Kidney glomerular epithelial cell (primary cell): ENCODE measurements around the gene IL1A.
"Not testable (repeated sequence)": the region's sequence is repeated elsewhere in the genome, so short reads cannot be mapped to it uniquely, and the experiment has no call there.

Experiments
- DNase-seq: peaks from one replicate; lab custom pipeline; 2025; lab: John Stamatoyannopoulos, UW

The IL1A gene

GRCh38 chr2:112784199-112785189 lies at the start of gene IL1A:
Gene IL1A, minus strand, starts transcription at chr2:112784493. Its CDS starts 723 bp downstream, at chr2:112783770.
- peak; percentile 27 for DNase-seq

DNA sequence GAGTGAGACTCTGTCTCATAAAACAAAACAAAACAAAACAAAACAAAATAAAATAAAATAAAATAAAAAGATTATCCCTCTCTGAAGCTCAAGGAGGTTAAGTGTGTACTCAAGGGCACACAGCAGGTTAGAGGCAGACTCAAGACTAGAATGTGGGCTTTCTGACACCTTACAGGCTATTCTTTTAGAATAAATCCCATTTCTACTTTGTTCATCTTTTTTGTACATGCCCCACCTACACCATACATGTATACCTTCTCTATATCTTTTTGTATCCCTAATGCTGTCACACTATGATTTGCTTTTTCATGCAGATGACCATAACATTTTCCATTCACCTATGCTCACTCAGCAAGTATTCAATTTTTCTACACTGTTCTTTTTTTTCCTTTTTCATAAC lies 49.7 kb upstream of the IL1A start:
- DNase-seq, result no peak

GRCh38 chr2:112833639-112833931 lies 49.3 kb upstream of the IL1A start:
- not testable (repeated sequence) for DNase-seq

GRCh38 chr2:112832841-112833638 lies 48.7 kb upstream of the IL1A start:
- DNase-seq, result no peak

DNA sequence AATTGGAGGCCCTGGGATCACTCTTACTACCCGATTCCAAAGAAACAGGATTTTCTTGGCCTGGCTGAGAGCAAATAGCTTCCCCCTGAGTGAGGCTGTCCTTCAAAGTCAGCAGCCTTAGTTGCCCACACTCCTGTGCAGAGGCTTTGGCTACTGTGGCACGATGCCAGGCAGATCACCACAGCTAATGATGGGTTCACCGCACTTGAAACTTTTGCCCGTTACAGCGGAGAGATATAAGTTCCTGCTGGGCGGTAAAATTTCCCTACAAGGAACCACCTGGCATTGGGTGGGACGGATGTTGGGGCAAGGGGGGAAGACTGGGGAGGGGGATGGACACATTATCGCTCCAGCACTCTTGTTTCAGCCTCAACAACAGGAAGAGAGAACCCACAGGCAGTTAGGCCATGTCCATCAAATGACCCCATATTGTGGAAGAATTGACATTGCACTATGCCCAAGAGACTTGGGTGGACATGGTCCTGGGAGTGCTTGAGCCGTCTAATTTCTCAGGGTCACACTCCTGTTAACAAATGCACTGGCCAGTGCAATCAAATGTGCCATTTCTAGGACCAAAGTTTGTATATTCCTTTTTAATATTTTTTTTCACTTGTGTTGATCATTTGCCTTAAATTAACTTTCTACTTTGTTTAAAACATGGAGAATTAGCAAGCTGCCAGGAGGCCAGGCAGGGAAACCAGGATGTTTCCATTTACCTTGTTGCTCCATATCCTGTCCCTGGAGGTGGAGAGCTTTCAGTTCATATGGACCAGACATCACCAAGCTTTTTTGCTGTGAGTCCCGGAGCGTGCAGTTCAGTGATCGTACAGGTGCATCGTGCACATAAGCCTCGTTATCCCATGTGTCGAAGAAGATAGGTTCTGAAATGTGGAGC lies 47.9 kb upstream of the IL1A start:
- no peak for DNase-seq

DNA sequence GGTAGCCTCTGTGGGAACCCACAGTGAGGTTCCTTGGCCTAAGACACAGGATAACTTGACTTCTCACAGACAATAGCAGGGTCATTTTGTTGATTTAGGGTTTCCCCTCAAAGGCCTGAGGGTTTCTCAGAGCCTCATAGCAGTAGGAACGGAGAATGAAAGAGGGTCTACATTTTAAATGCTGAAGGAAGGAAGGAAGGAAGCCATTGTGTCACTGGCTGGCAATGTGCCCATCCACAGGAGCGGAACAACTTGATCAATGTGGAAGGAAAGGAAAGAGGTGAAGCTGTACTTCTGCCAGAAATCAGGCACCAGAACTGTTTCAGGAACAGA lies 47.2 kb upstream of the IL1A start:
- no peak for DNase-seq

- no peak for DNase-seq
These were observed 46.6 kb upstream of the IL1A start for GRCh38 chr2:112830682-112831512.

- DNase-seq, result no peak
These were observed 45.8 kb upstream of the IL1A start for GRCh38 chr2:112829961-112830681.

GRCh38 chr2:112829101-112829960 lies 45.0 kb upstream of the IL1A start:
- DNase-seq, result no peak

- DNase-seq, result no peak
These were observed 44.0 kb upstream of the IL1A start for GRCh38 chr2:112828251-112828691.

- no peak for DNase-seq
These were observed 43.4 kb upstream of the IL1A start for GRCh38 chr2:112827604-112828185.

DNA sequence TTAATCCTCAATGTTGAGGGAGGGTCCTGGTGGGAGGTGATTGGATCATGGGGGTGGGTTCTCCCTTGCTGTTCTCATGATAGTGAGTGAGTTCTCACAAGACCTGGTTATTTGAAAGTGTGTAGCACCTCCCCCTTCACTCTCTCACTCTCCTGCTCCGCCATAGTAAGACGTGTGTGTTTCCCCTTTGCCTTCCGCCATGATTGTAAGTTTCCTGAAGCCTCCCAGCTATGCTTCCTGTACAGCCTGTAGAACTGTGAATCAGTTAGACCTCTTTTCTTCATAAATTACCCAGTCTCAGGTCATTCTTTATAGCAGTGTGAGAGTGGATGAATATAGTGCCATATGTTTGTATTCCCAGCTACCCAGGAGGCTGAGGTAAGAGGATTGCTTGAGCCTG lies 42.7 kb upstream of the IL1A start:
- no peak for DNase-seq

GRCh38 chr2:112825706-112826105 lies 41.4 kb upstream of the IL1A start:
- no peak for DNase-seq

DNA sequence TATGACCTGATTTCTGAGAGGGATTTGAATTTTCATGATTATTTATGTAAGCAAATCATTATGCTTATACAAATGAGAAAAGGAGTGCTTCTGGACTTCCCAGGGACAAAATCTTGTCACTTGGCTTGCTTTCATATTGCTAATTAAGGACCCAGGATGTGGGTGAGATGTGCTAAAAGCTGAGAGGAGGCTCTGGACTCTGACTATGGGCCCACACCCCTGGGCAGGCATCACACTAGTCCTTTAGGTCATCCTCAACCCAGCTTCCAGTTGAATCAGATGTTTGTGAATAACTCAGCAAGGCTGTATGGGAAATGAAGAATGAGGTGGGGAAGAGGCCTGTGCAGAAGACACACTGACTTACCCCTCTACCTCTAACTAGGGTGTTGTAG lies 40.4 kb upstream of the IL1A start:
- DNase-seq, result no peak

- no peak for DNase-seq
These were observed 37.4 kb upstream of the IL1A start for GRCh38 chr2:112821682-112822081.

GRCh38 chr2:112821142-112821541 lies 36.8 kb upstream of the IL1A start:
- DNase-seq, result no peak

GRCh38 chr2:112820343-112820742 lies 36.0 kb upstream of the IL1A start:
- DNase-seq, result no peak

DNA sequence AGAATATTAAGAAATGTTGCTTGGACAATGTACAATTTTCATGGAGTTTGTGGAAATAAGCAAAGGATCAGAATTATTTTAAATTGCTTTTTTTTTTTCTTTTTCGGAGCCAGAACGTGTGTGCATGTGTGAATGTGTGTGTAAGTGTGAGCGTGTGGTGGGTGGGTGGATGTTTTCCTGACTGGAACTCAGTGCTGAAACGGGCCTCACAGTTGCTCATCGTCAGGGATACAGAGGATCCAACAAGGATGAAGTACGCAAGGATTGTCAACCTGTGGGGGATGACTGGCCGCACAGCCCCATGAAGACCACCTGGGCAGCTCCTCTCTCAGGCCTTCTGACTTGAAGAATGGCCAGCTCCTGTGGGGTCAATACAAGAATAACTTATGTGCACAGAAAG lies 34.8 kb upstream of the IL1A start:
- no peak for DNase-seq
